ENCODE measurements around the gene CDR2L. TPM values are rescaled to one million over a fixed set of nuclear protein-coding genes. Genes with fewer than 3 reads are reported as not detected.
A peak's percentile ranks its signal among the peaks of the same experiment; 100 is the strongest.
"Not testable (repeated sequence)": the region's sequence is repeated elsewhere in the genome, so short reads cannot be mapped to it uniquely, and the experiment has no call there.

The CDR2L gene
- total RNA-seq, 1 donor from 2014 or later = 1.8 TPM

DNA sequence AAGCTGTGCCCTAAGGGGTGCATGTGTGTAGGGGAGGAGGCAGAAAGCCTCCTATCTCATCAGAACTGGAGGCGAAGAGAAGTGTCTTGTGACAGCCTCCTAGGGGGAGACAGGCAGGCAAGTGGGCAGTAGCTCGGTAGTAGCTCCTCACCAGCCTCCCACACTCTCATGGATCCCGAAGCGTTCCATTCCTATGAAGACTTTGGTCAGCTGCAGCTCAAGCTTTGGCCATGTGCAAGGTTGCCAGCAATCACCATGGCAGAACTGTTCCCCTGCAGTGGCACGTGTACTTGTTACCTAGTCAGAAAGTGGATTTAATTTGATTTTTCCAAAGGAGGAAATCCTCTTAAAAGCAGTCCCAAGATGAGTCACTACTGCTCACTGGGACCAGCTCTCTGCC lies 31.7 kb downstream of the CDR2L start:
- Mint-ChIP-seq H3K9me3 (no peaks in the 10 kb centered on the region), H3K27me3 (no peaks in the 10 kb centered on the region), H3K27ac (no peak overlapping the region), H3K4me3 (no peak overlapping the region), H3K4me1 (peaks cover 2% of the 10 kb centered on the region), H3K36me3 (ENCODE audit: low read depth) (peaks cover 47% of the 10 kb centered on the region)
- intact Hi-C loops (cut with micrococcal nuclease) = no loop called here
- no peak for DNase-seq

DNA sequence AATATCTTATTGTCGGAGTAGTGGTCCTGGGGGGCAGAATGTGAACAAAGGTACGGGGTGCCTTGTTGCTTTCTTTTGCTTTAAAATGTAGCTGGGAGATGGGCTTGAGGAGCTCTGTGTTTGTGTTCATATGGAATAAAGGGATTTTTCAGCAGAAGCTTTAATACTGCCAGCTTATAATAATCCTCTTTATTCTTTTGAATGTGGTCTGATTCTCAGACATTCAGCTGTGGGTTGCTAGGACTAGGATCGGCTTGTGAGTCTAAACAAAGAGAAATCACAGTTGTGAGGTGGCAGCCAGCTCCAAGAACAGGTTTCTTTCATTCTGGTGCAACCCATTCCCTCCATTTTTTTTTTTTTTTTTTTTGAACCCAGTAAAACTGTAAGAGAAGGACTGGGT lies 32.3 kb downstream of the CDR2L start:
- H3K9me3 Mint-ChIP-seq = no peaks in the 10 kb centered on the region
- H3K36me3 Mint-ChIP-seq (ENCODE audit: low read depth) = peaks cover 50% of the 10 kb centered on the region
- no peak overlapping the region for H3K4me3 Mint-ChIP-seq
- no peak for DNase-seq
- H3K27ac Mint-ChIP-seq = no peak overlapping the region
- intact Hi-C loops (cut with micrococcal nuclease) = no loop called here
- H3K27me3 Mint-ChIP-seq = no peaks in the 10 kb centered on the region
- peaks cover 4% of the 10 kb centered on the region for H3K4me1 Mint-ChIP-seq

DNA sequence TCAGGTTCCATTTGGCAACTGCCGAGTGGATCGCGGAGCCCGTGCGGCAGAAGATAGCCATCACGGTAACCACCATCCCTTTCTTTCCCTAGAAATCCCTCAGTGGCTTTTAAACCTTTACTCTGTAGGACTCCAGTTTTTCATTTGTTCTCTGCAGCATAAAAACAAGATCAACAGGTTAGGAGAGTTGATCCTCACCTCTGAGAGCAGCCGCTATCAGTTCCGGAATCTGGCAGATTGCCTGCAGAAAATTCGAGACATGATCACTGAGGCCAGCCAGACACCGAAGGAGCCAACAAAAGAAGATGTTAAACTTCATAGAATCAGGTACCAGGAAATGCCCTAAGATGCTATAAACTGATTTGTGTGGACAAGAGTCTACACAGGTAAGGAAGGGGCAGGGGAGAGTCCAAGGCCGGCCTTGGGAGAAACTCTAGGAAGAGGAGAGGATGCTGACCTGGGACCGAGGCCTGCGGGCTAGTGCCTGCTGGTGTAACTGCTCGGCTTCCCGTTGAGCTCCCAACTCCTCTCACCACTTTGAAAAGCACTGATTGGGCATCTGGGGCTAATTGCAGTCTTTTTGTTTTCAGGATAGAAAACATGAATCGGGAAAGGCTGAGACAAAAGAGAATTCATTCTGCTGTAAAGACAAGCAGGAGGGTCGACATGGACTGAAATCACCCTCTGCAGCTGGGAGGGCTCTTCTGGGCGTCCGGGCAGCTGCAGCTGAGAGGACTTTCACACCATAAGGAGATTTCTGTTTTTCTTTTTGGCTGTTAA lies 33.1 kb downstream of the CDR2L start:
- no peak for DNase-seq
- no peak overlapping the region for H3K4me3 Mint-ChIP-seq
- peaks cover 9% of the 10 kb centered on the region for H3K4me1 Mint-ChIP-seq
- no peak overlapping the region for H3K27ac Mint-ChIP-seq
- no peaks in the 10 kb centered on the region for H3K27me3 Mint-ChIP-seq
- no peaks in the 10 kb centered on the region for H3K9me3 Mint-ChIP-seq
- intact Hi-C loops (cut with micrococcal nuclease) = no loop called here
- H3K36me3 Mint-ChIP-seq (ENCODE audit: low read depth) = peaks cover 54% of the 10 kb centered on the region

DNA sequence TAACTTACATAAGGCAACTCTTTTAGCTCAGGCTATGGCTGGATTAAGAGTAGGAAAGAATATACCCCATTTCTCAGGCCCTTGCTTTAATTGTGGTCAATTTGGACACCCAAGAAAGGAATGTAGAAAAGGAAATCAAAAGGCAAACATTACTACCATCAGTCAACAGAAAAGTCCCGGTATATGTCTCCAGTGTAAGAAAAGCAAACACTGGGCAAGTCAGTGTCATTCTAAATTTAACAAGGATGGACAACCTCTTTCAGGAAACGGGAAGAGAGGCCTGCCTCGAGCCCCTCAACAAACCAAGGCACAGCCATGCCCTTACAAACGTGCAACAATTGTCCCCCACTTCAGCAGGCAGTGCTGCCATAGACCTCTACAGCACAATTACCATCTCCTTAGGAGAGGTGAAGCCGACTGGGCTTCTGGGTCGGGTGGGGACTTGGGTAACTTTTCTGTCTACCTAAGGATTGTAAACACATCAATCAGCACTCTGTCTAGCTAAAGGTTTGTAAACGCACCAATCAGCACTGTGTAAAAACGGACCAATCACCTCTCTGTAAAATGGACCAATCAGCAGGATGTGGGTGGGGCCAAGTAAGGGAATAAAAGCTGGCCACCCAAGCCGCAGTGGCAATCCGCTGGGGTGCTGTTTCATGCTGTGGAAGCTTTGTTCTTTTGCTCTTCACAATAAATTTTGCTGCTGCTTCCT lies 37.4 kb downstream of the CDR2L start:
- intact Hi-C loops (cut with micrococcal nuclease) = no loop called here
- Mint-ChIP-seq H3K4me3 (peak overlapping the region; percentile 55), H3K9me3 (no peaks in the 10 kb centered on the region), H3K36me3 (ENCODE audit: low read depth) (peaks cover 40% of the 10 kb centered on the region), H3K27ac (peak overlapping the region; percentile 53), H3K27me3 (peaks cover 7% of the 10 kb centered on the region), H3K4me1 (peaks cover 13% of the 10 kb centered on the region)
- DNase-seq = peak; percentile 82

DNA sequence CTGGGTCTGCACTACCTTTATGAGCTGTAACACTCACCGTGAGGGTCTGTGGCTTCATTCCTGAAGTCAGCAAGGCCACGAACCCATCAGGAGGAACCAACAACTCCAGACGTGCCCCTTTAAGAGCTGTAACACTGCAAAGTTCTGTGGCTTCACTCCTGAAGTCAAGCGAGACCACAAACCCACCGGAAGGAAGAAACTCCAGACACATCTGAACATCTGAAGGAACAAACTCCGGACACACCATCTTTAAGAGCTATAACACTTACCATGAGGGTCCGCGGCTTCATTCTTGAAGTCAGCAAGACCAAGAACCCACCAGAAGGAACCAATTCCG lies 37.9 kb downstream of the CDR2L start:
- peaks cover 15% of the 10 kb centered on the region for H3K4me1 Mint-ChIP-seq
- H3K9me3 Mint-ChIP-seq; H3K27me3 Mint-ChIP-seq; DNase-seq; intact Hi-C loops (cut with micrococcal nuclease): not testable (repeated sequence)
- H3K27ac Mint-ChIP-seq = peak overlapping the region; percentile 53
- H3K36me3 Mint-ChIP-seq (ENCODE audit: low read depth) = peaks cover 37% of the 10 kb centered on the region
- peak overlapping the region; percentile 55 for H3K4me3 Mint-ChIP-seq

DNA sequence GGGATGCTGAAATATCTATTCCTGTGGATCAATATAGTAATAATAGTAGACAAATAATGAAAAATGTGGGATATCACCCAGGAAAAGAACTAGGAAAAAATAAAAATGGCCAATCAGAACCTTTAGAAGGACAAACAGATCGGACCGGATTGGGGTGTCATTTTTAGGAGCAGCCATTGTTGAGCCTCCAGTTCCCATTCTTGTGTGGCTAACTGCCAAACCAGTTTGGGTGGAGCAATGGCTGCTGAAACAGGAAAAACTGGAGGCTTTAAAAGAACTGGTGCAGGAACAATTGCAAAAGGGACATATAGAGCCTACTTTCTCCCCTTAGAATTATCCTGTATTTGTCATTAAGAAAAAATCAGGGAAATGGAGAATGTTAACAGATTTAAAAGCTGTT lies 39.2 kb downstream of the CDR2L start:
- DNase-seq; H3K4me3 Mint-ChIP-seq; H3K27ac Mint-ChIP-seq; H3K9me3 Mint-ChIP-seq; intact Hi-C loops (cut with micrococcal nuclease): not testable (repeated sequence)
- peaks cover 10% of the 10 kb centered on the region for H3K27me3 Mint-ChIP-seq
- peaks cover 18% of the 10 kb centered on the region for H3K4me1 Mint-ChIP-seq
- peaks cover 25% of the 10 kb centered on the region for H3K36me3 Mint-ChIP-seq (ENCODE audit: low read depth)

DNA sequence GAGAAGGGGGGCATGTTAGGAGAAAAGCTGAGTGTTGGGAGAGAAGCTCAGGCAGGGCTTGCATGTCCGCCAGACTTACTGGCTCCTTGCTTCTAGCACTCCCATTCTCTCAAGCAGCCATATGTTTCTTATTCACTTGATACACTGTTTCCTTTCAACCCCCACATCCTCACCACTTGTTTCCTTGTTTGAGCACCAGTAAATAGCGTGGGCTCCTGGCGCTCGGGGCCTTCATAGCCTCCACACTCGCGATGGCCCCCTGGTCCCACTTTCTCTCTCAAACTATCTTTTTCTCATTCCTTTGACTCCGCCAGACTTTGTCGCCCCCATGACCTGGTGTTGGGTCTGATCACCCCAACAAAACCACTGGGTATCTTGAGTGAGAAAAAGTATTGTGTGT lies 42.7 kb downstream of the CDR2L start:
- Mint-ChIP-seq H3K4me1 (peaks cover 36% of the 10 kb centered on the region), H3K27me3 (peaks cover 13% of the 10 kb centered on the region), H3K36me3 (ENCODE audit: low read depth) (peaks cover 6% of the 10 kb centered on the region), H3K4me3 (no peak overlapping the region), H3K9me3 (no peaks in the 10 kb centered on the region), H3K27ac (no peak overlapping the region)
- intact Hi-C loops (cut with micrococcal nuclease) = loop anchor here (5.0 kb wide), 1 partner anchor 152 kb away; the partner anchor contains the start of gene SUMO2
- DNase-seq = no peak

DNA sequence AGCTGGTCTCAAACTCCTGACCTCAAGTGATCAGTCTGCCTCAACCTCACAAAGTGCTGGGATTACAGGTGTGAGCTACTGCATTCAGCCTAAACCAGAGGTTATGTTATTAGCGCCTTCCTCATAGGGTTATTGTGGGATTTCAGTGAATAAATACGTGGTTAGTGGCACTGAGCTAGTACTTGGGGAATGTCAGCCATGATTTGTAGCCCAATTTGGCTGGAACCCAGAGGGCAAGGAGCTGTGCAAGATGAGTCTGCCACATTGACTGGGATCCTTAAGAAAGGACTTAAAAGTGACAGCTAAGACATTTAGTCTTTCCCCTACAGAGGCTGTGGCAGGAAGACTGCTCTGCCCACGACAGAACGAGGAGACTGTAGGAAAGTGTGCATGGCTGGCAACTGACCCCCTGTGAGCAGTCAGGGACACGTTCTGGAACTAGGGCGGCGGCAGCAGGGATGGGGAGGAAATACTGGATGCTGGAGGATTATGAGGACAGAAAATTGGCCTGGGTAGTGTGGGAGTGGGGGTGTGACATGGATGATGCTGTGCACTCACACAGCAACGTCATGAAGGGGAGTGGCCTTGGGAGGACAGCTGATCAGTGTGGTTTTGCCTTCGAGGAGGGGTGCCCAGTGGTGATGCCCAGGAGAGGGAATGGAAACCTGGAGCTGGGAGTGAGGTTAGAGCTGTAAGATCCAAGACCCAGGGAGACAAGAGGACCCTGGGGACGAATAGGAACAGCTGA lies 44.7 kb downstream of the CDR2L start:
- Mint-ChIP-seq H3K4me3 (peak overlapping the region; percentile 75), H3K9me3 (no peaks in the 10 kb centered on the region), H3K36me3 (ENCODE audit: low read depth) (peaks cover 3% of the 10 kb centered on the region)

DNA sequence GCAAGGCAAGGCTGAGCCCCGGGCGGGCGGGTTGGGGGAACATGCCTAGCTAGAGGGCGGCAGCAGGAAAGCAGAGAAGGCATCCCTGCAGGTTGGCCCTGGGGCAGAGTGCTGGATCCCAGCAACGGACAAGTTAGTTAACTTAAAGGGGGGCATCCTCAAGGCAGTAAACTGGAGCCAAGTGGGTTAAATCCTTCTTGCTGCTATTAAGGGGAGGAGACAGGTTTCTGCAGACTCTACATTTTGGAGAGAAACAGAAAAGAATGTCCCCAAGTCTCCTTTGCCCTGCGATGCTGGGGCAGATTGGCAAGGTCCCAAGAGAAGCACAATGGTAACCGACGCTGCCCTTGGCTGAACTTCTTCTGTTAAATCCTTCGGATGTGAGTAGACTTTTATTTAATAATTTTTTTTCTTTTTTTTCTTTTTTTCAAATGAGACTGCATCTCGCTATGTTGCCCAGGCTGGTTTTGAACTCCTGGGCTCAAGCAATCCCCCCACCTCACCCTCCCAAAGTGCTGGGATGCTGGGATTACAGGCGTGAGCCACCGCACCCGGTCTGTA lies 45.4 kb downstream of the CDR2L start:
- H3K4me1 Mint-ChIP-seq = peaks cover 49% of the 10 kb centered on the region
- no peak overlapping the region for H3K27ac Mint-ChIP-seq
- peaks cover 8% of the 10 kb centered on the region for H3K27me3 Mint-ChIP-seq
- no peak for DNase-seq
- intact Hi-C loops (cut with micrococcal nuclease) = loop anchor here (1.0 to 5.0 kb wide), 4 partner anchors 20 to 150 kb away; partner anchors contain the start of genes CDR2L, MRPL58 and SUMO2
- H3K4me3 Mint-ChIP-seq = peak overlapping the region; percentile 98
- H3K9me3 Mint-ChIP-seq = no peaks in the 10 kb centered on the region
- H3K36me3 Mint-ChIP-seq (ENCODE audit: low read depth) = peaks cover 3% of the 10 kb centered on the region

More for the DNA sequence above, 44.7 kb downstream of the CDR2L start:
- H3K4me1 Mint-ChIP-seq = peaks cover 47% of the 10 kb centered on the region
- DNase-seq = peak; percentile 87
- H3K27me3 Mint-ChIP-seq = peaks cover 9% of the 10 kb centered on the region
- intact Hi-C loops (cut with micrococcal nuclease) = loop anchor here (2.0 to 5.0 kb wide), 3 partner anchors 45 to 150 kb away; partner anchors contain the start of genes CDR2L and SUMO2
- H3K27ac Mint-ChIP-seq = peak overlapping the region; percentile 42

DNA sequence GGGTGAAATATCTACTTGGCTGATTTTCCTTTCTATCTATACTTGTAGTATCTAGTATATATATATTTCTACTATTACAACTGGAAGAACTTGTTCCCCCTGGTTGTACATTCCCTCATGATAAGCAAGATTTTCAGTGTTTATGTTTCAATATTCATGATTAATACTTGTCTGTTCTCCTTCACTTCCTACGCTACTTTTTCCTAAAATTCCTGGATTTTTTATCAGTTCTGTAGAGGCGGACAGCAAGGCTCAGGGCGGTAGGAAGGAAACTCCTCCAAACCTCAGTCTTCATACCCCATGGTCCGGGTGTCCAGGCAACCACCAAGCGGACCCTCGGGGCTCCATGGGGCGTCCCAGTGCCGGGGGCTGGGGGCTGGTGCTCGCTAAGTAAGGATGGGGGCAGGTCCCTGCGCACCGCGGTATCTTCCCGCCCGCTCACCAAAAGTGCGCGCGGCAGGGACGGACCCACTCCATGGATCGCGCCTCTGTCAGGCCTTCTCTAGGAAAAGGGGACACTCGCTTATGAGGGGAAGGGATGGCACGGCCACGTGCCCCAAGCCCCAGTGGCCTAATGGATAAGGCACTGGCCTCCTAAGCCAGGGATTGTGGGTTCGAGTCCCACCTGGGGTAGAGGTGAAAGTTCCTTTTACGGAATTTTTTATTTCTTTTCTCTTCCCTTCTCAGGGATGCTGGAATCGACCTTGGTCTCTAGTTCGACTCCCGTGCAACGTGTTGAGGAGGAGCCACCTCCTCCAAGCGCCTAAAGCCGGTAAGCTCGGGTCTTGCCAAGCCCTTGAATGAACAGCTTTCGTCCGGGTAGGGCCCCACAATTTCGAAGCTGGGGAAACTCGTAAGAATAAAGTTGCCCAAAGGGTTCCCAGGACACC lies 46.2 kb downstream of the CDR2L start:
- H3K4me3 Mint-ChIP-seq = peak overlapping the region; percentile 98
- H3K9me3 Mint-ChIP-seq = no peaks in the 10 kb centered on the region
- peak; percentile 95 for DNase-seq
- H3K36me3 Mint-ChIP-seq (ENCODE audit: low read depth) = peaks cover 3% of the 10 kb centered on the region
- H3K27ac Mint-ChIP-seq = peak overlapping the region; percentile 97
- H3K4me1 Mint-ChIP-seq = peaks cover 49% of the 10 kb centered on the region
- intact Hi-C loops (cut with micrococcal nuclease) = loop anchor here (1.0 to 5.0 kb wide), 4 partner anchors 21 to 149 kb away; partner anchors contain the start of genes CDR2L, MRPL58 and SUMO2
- H3K27me3 Mint-ChIP-seq = peaks cover 8% of the 10 kb centered on the region

DNA sequence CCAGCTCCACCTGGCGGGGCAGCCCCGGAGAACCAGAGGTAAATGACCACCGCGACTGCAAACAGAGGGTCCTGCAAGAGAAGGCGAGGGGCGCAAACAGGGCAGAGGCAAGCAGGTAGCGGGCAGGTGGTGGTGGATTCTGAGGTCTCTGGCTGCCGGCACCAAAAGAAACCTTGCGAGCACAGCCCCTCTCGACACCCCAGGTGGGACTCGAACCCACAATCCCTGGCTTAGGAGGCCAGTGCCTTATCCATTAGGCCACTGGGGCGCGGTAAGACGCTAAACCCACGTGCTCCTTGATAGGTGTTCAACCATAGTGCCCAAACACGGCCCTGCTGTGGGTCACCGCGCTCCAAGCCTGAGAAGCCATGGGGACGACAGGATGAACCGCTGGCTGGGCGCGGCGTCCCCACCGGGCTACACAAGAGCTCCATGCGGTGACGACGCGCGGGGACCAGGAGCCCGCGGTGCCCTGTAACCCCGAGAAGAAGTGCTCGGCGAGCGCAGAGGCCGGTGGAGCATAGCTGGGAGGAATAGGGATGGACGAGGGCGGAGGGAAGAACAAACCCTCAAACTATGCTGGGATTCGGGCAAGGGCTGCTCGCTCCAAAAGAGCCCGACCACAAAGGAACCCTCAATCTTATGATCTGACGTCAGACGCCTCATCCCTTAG lies 46.9 kb downstream of the CDR2L start:
- DNase-seq = peak; percentile 95
- H3K9me3 Mint-ChIP-seq = no peaks in the 10 kb centered on the region
- peak overlapping the region; percentile 98 for H3K4me3 Mint-ChIP-seq
- intact Hi-C loops (cut with micrococcal nuclease) = loop anchor here (5.0 kb wide), 1 partner anchor 148 kb away; the partner anchor contains the start of gene SUMO2
- H3K4me1 Mint-ChIP-seq = peaks cover 53% of the 10 kb centered on the region
- peaks cover 3% of the 10 kb centered on the region for H3K36me3 Mint-ChIP-seq (ENCODE audit: low read depth)
- peak overlapping the region; percentile 97 for H3K27ac Mint-ChIP-seq
- H3K27me3 Mint-ChIP-seq = peaks cover 6% of the 10 kb centered on the region

DNA sequence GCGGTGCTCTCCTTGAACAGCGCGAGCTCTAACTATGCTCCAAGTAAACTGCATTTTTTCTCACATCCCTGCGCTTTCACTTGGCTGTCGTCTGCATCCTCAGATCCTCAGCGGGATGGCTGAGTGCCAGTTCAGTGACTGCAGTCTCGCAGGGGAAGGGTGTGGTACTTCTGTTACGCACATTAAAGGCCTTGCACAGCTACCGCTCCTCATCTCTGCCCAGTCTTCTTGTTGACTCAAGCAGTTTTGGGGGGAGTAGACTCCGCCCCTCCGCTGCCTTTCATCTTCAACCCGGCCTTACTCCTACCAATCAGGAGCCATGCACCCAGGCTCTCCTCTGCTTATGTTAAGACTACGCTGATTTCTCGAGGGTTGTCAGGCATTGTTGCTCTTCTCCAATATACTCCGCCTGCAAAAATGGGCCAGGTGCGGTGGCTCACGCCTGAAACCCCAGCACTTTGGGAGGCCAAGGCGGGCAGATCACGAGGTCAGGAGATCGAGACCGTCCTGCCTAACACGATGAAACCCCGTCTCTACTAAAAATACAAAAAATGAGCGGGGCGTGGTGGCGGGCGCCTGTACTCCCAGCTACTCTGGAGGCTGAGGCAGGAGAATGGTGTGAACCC lies 49.3 kb downstream of the CDR2L start:
- Mint-ChIP-seq H3K36me3 (ENCODE audit: low read depth) (peaks cover 23% of the 10 kb centered on the region), H3K4me1 (peaks cover 50% of the 10 kb centered on the region), H3K27me3 (peaks cover 3% of the 10 kb centered on the region), H3K27ac (peak overlapping the region; percentile 88), H3K9me3 (no peaks in the 10 kb centered on the region), H3K4me3 (peak overlapping the region; percentile 82)
- DNase-seq = peak; percentile 92
- intact Hi-C loops (cut with micrococcal nuclease) = no loop called here

Data from activated CD4-positive, alpha-beta T cell treated with anti-CD3 and anti-CD28 coated beads, Interleukin-2, amount 10 ng/mL, durations not matched to agents 24 days and 14 days (primary cell).